LNCaP clone FGC (cell line): ENCODE results near the gene CDHR4.

Source experiments
- DNase-seq: peaks from one replicate; pipeline ENCODE4 v3.0.0-alpha.2; 2011; ENCODE audit warnings: low read depth
- H3K4me3 ChIP-seq: 2 replicates; pipeline ENCODE4 v1.5.1; 2011; ENCODE audit warnings: mild to moderate bottlenecking, low read depth, low read length, control low read depth
- CTCF ChIP-seq: IDR thresholded peaks from 2 replicates; pipeline ENCODE4 v1.5.1; 2012; ENCODE audit warnings: mild to moderate bottlenecking; ENCODE audit not compliant: control insufficient read depth, insufficient read depth; ENCODE audit errors: extremely low read depth

CDHR4 gene

GRCh38 chr3:49802719-49803464 lies 3.2 kb upstream of the CDHR4 start, which contains the start of gene INKA1:
Gene INKA1, plus strand, starts transcription at chr3:49803261. Its CDS starts 132 bp downstream, at chr3:49803393.
- DNase-seq = peak; percentile 23
- TF ChIP-seq CTCF = peak; percentile 99
- peak within 1 kb of the TSS; percentile 57 for H3K4me3 ChIP-seq

DNA sequence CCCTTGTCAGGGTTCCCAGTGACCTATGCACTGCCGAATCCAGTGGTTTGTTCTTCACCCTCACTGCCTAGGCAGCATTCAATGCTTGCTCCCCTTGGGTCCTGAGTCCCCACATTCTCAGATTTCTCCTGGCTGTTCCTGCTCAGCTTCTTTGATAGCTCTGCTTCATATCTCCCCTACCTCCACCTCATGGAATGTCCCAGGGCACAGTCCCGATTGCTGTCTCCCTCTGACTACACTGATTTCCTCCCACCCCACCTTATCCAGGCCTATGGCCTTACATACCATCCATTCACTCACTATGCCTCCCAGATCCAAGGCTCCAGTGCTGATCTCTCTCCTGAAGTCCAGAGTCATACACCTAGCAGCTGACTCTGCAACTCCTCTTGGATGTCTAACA lies 1.5 kb upstream of the CDHR4 start:
- no peak for DNase-seq
- no peak for TF ChIP-seq CTCF
- no peak overlapping the region for H3K4me3 ChIP-seq

DNA sequence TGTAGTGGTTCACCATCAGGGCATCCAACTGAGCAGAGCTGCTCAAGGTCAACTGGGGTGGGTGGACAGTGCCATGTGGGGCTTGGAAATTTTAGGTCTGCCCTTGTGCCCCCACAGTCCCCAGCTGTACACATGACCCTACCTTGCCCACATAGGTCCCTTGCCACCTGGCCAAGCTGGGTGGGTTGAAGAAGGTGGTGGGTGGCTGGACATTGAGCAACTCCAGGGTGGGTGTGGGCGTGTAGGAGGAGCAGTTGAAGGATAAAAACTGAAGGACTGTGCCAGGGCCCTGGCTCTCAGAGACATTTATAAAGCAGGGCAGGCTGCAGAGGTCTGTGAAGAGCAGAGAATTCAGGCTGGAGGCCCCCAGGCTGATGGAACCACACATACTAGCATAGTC lies 568 bp downstream of the CDHR4 start:
- H3K4me3 ChIP-seq = no peak overlapping the region
- no peak for TF ChIP-seq CTCF
- DNase-seq = no peak

GRCh38 chr3:49794926-49795905 lies 4.5 kb downstream of the CDHR4 start:
- DNase-seq = no peak
- TF ChIP-seq CTCF = no peak
- no peak overlapping the region for H3K4me3 ChIP-seq

- no peak for DNase-seq
- TF ChIP-seq CTCF = no peak
- H3K4me3 ChIP-seq = no peak overlapping the region
These were observed 5.2 kb downstream of the CDHR4 start for GRCh38 chr3:49794431-49794830.

DNA sequence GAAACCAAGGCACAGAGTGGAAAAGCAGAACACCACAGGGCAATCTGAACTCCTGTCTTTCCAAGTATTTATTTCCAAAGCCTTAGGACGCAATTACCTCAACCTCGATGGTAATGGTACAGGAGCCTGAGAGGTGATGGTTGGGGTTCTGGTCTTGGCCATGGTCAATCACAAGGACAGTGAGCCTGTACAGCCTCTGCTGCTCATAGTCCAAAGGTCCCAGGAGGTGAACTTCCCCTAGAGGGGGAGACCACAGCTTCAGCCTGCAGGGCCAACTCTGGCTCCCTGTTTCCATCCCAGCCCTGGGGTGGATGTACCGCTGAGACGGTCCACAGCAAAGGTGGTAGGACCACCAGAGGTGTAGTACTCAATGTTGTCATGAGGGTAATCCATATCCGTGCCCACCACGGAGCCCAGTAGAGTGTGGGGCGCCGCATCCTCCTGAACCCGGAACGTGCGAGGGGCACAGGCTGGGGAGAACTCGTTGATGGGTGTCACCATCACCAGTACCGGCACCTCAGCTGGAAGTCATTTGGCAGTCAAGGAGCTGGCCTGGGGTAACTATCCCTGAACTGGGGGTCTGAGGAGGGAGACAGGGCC lies 6.1 kb downstream of the CDHR4 start:
- TF ChIP-seq CTCF = no peak
- H3K4me3 ChIP-seq = no peak overlapping the region
- no peak for DNase-seq
